ENCODE results near the gene EIF4E.

The EIF4E gene

GRCh38 chr4:98966926-98967325 lies 38.0 kb upstream of the EIF4E start:
- Histone ChIP-seq H3K27me3 (replicated peaks; ENCODE audit: control insufficient read depth, insufficient read depth, low read length) (no peaks in the 10 kb centered on the region; the same call in 1 of the 2 replicates), H3K4me3 (replicated peaks; ENCODE audit: low read depth, low read length) (no peak overlapping the region), H3K36me3 (ENCODE audit: control insufficient read depth, insufficient read depth, low read length) (no peaks in the 10 kb centered on the region)
- TF ChIP-seq CTCF (IDR thresholded peaks at IDR 0.05; ENCODE audit: insufficient read depth, low read length, poor library complexity, severe bottlenecking) = no peak
- no peak for DNase-seq (ENCODE audit: extremely low read depth, insufficient read length)

- Histone ChIP-seq H3K4me3 (replicated peaks; ENCODE audit: low read depth, low read length) (no peak overlapping the region), H3K36me3 (ENCODE audit: control insufficient read depth, insufficient read depth, low read length) (no peaks in the 10 kb centered on the region), H3K27me3 (replicated peaks; ENCODE audit: control insufficient read depth, insufficient read depth, low read length) (no peaks in the 10 kb centered on the region; the same call in 1 of the 2 replicates)
- no peak for TF ChIP-seq CTCF (IDR thresholded peaks at IDR 0.05; ENCODE audit: insufficient read depth, low read length, poor library complexity, severe bottlenecking)
- no peak for DNase-seq (ENCODE audit: extremely low read depth, insufficient read length)
Observed at GRCh38 chr4:98963538-98964433, 34.9 kb upstream of the EIF4E start.

DNA sequence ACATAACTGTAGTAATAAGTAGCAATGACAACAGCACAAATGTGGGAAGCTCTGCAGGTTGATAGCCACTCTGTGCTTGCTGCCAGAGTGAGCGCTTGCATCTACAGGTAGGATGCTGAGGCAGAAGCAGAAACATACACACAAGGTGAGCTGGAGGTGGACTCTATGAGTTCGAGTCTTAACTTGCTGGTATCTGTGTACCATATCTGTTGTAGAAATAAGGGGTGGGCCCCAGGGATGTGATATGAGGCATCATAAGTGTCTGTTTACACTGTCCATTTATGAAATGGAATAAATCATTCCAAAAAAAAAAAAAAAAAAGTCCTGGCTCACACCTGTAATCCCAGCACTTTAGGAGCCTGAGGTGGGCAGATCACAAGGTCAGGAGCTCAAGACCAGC lies 32.8 kb upstream of the EIF4E start:
- DNase-seq (ENCODE audit: extremely low read depth, insufficient read length) = no peak
- Histone ChIP-seq H3K27me3 (replicated peaks; ENCODE audit: control insufficient read depth, insufficient read depth, low read length) (no peaks in the 10 kb centered on the region), H3K36me3 (ENCODE audit: control insufficient read depth, insufficient read depth, low read length) (no peaks in the 10 kb centered on the region), H3K4me3 (replicated peaks; ENCODE audit: low read depth, low read length) (no peak overlapping the region)
- TF ChIP-seq CTCF (IDR thresholded peaks at IDR 0.05; ENCODE audit: insufficient read depth, low read length, poor library complexity, severe bottlenecking) = no peak

GRCh38 chr4:98959411-98959810 lies 30.5 kb upstream of the EIF4E start:
- no peak for DNase-seq (ENCODE audit: extremely low read depth, insufficient read length)
- no peak for TF ChIP-seq CTCF (IDR thresholded peaks at IDR 0.05; ENCODE audit: insufficient read depth, low read length, poor library complexity, severe bottlenecking)
- no peak overlapping the region for H3K4me3 ChIP-seq (replicated peaks; ENCODE audit: low read depth, low read length)
- H3K27me3 ChIP-seq (replicated peaks; ENCODE audit: control insufficient read depth, insufficient read depth, low read length) = no peaks in the 10 kb centered on the region
- H3K36me3 ChIP-seq (ENCODE audit: control insufficient read depth, insufficient read depth, low read length) = no peaks in the 10 kb centered on the region

- no peak for DNase-seq (ENCODE audit: extremely low read depth, insufficient read length)
- Histone ChIP-seq H3K36me3 (ENCODE audit: control insufficient read depth, insufficient read depth, low read length) (no peaks in the 10 kb centered on the region), H3K27me3 (replicated peaks; ENCODE audit: control insufficient read depth, insufficient read depth, low read length) (no peaks in the 10 kb centered on the region), H3K4me3 (replicated peaks; ENCODE audit: low read depth, low read length) (no peak overlapping the region)
- no peak for TF ChIP-seq CTCF (IDR thresholded peaks at IDR 0.05; ENCODE audit: insufficient read depth, low read length, poor library complexity, severe bottlenecking)
Observed at GRCh38 chr4:98958065-98958464, 29.1 kb upstream of the EIF4E start.

Measured in GM06990 (cell line).